ENCODE measurements around the gene MRPL46.

- no peak for TF ChIP-seq CTCF (IDR thresholded peaks at IDR 0.05 in 4 of 5, conservative IDR thresholded peaks at IDR 0.05 in 1 of 5)
- TF ChIP-seq POLR2A (IDR thresholded peaks at IDR 0.05): no peak
These were observed 38.5 kb upstream of the MRPL46 start for GRCh38 chr15:88505721-88506120.

Data from gastrocnemius medialis (tissue), 4 donors.